ENCODE measurements around the gene SRSF2. TPM values are rescaled to one million over a fixed set of nuclear protein-coding genes. Genes with fewer than 3 reads are reported as not detected.
"Not testable (repeated sequence)": the region's sequence is repeated elsewhere in the genome, so short reads cannot be mapped to it uniquely, and the experiment has no call there.

SRSF2 gene
- total RNA-seq, 6 experiments from 2014 or later: 179 to 220 (median 215) TPM

DNA sequence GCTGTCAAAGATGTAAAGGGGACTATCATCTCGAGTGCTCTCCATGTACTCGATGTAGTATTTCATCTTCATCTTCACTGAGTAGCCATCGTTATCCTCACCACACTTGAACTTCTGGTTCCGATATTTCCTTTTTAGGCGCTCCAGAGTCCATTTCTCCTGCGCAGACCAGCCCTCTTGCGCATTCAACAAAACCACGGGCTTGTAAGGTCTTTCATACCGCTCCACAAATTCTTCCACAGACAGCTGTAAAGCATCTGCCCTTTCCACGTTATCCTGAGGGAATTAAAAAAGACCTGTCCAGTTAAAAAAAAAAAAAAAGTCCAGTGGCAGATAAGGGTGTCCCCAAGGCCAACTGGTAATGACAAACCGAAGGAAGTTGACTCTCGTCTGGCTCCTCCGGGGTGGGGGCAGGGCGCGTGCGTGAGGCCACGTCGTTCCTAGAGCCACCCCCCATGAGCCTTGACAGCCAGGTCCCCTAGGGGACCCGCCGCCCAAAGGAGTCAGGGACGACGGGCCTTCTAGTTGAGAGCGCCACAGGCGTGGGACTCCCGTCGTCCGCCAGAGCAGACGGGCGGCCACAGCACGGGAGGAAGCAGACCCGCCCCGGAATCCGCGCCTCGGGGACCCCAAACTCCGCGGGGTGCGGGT is 11.4 kb downstream of the SRSF2 start:
- Mint-ChIP-seq H3K9me3 (no peaks in the 10 kb centered on the region), H3K27me3 (ENCODE audit: insufficient read depth) (peaks cover 3% of the 10 kb centered on the region; the same call in 1 of the 2 replicates), H3K36me3 (ENCODE audit: low read depth) (peaks cover 41% of the 10 kb centered on the region), H3K4me3 (peak overlapping the region; percentile 95), H3K27ac (peak overlapping the region; percentile 96), H3K4me1 (ENCODE audit: low read depth) (peaks cover 36% of the 10 kb centered on the region)
- DNase-seq: no peak
- TF ChIP-seq, protein P1, sequence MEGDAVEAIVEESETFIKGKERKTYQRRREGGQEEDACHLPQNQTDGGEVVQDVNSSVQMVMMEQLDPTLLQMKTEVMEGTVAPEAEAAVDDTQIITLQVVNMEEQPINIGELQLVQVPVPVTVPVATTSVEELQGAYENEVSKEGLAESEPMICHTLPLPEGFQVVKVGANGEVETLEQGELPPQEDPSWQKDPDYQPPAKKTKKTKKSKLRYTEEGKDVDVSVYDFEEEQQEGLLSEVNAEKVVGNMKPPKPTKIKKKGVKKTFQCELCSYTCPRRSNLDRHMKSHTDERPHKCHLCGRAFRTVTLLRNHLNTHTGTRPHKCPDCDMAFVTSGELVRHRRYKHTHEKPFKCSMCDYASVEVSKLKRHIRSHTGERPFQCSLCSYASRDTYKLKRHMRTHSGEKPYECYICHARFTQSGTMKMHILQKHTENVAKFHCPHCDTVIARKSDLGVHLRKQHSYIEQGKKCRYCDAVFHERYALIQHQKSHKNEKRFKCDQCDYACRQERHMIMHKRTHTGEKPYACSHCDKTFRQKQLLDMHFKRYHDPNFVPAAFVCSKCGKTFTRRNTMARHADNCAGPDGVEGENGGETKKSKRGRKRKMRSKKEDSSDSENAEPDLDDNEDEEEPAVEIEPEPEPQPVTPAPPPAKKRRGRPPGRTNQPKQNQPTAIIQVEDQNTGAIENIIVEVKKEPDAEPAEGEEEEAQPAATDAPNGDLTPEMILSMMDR (IDR thresholded peaks at IDR 0.05): no peak

DNA sequence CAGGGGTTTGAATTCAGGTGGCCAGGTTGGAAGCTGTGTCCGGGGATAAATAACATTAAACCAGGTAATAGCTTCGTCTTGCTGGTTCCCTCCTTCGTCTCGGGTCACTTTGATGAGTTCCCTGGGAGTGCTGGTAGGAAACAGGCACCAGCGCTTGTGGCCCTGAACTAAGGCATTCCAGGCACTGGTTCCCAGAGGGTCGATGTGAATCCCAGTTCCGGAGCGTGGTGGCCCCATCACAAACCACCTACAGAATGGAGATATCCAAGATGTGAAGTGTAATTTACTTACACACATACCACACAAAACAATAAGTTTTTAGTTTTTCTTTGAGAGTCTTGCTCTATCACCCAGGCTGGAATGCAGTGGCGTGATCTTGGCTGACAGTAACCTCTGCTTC is 13.3 kb downstream of the SRSF2 start:
- H3K4me1 Mint-ChIP-seq (ENCODE audit: low read depth): peaks cover 30% of the 10 kb centered on the region
- TF ChIP-seq, protein P1 (IDR thresholded peaks at IDR 0.05): no peak
- no peak for DNase-seq
- no peak overlapping the region for H3K27ac Mint-ChIP-seq
- no peaks in the 10 kb centered on the region for H3K9me3 Mint-ChIP-seq
- H3K36me3 Mint-ChIP-seq (ENCODE audit: low read depth): peaks cover 52% of the 10 kb centered on the region
- peaks cover 3% of the 10 kb centered on the region; the same call in 1 of the 2 replicates for H3K27me3 Mint-ChIP-seq (ENCODE audit: insufficient read depth)
- no peak overlapping the region for H3K4me3 Mint-ChIP-seq

DNA sequence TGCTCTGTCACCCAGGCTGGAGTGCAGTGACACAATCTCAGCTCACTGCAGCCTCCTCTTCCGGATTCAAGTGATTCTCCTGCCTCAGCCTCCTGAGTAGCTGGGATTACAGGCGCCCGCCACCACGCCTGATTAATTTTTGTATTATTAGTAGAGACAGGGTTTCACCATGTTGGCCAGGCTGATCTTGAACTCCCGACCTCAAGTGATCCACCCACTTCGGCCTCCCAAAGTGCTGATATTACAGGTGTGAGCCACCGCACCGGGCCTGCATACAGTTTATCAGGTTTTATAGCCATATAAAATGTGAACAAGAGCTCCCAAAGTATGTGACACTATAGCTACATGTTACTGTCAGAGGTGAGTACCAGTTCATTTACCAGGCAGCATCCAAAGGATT is 14.2 kb downstream of the SRSF2 start:
- Mint-ChIP-seq H3K4me1 (ENCODE audit: low read depth) (peaks cover 37% of the 10 kb centered on the region), H3K36me3 (ENCODE audit: low read depth) (peaks cover 56% of the 10 kb centered on the region), H3K4me3 (peak overlapping the region; percentile 20; the same call in 1 of the 2 replicates)
- not testable (repeated sequence) for H3K27ac Mint-ChIP-seq; H3K9me3 Mint-ChIP-seq; DNase-seq; H3K27me3 Mint-ChIP-seq (ENCODE audit: insufficient read depth)

DNA sequence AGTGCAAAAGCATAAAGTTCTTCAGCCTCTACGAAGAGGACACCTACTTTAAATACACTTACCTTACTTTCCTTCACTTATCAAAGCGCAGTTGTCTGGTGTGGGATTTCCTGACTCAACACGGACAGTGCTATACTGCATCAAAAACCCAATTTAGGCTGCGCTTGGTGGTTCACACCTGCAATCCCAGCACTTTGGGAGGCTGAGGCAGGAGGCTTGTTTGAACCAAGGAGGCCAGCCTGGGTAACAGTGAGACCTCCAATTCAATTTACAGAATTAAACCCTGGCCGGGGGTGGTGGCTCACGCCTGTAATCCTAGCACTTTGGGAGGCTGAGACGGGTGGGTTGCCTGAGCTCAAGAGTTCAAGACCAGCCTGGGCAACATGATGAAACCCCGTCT is 14.9 kb downstream of the SRSF2 start:
- no peak overlapping the region for H3K27ac Mint-ChIP-seq
- no peak for DNase-seq
- TF ChIP-seq, protein P1 (IDR thresholded peaks at IDR 0.05): no peak
- H3K4me1 Mint-ChIP-seq (ENCODE audit: low read depth): peaks cover 33% of the 10 kb centered on the region
- no peaks in the 10 kb centered on the region for H3K9me3 Mint-ChIP-seq
- H3K4me3 Mint-ChIP-seq: no peak overlapping the region
- H3K36me3 Mint-ChIP-seq (ENCODE audit: low read depth): peaks cover 53% of the 10 kb centered on the region
- H3K27me3 Mint-ChIP-seq (ENCODE audit: insufficient read depth): peaks cover 3% of the 10 kb centered on the region; the same call in 1 of the 2 replicates

DNA sequence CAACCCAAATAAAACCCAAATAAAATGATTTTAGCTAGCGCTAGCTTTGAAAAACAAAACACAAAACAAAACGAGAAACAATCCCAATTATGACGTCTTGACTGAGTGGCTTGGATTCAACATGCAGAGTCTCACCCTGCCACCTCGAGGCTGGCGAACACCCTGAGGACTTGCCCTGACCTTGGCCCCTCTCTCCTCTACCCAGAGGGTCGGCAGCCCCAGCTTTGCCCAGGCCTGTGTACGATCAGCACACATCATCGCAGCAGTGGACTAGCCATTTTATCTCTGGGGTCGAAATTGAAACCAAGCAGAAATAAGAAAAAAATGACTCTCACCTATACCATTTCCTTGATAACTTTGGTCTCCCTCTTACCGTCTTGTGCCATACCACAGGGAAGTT is 15.7 kb downstream of the SRSF2 start:
- TF ChIP-seq, protein P1 (IDR thresholded peaks at IDR 0.05): no peak
- peaks cover 41% of the 10 kb centered on the region for H3K4me1 Mint-ChIP-seq (ENCODE audit: low read depth)
- H3K27me3 Mint-ChIP-seq (ENCODE audit: insufficient read depth): peaks cover 3% of the 10 kb centered on the region; the same call in 1 of the 2 replicates
- peak overlapping the region; percentile 32; the same call in 1 of the 2 replicates for H3K27ac Mint-ChIP-seq
- no peaks in the 10 kb centered on the region for H3K9me3 Mint-ChIP-seq
- DNase-seq: no peak
- H3K36me3 Mint-ChIP-seq (ENCODE audit: low read depth): peaks cover 57% of the 10 kb centered on the region
- H3K4me3 Mint-ChIP-seq: no peak overlapping the region

DNA sequence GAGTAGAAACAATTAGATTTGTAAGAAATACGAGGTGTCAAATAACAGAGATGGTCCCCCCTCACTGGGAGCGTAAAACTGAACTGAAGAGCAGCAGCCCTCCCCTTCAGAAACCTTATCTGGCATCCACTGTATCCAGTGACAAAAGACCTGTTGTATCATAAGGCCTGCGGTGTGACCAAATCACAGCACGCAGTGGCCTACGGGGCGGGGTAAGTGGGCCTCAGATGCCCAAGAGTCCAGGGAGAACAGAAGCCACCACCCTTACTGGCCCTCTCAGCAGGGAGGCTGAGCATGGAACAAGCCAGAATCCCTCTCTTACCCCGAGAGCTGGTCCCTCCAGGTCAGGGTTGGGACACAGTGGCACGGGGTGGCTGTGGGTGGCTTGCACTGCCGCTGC is 16.2 kb downstream of the SRSF2 start:
- Mint-ChIP-seq H3K4me3 (no peak overlapping the region), H3K36me3 (ENCODE audit: low read depth) (peaks cover 62% of the 10 kb centered on the region), H3K4me1 (ENCODE audit: low read depth) (peaks cover 46% of the 10 kb centered on the region), H3K27ac (no peak overlapping the region; the same call in 1 of the 2 replicates), H3K9me3 (no peaks in the 10 kb centered on the region), H3K27me3 (ENCODE audit: insufficient read depth) (peaks cover 2% of the 10 kb centered on the region)
- TF ChIP-seq, protein P1 (IDR thresholded peaks at IDR 0.05): no peak
- DNase-seq: no peak

Data from HFFc6 (cell line).